Parathyroid adenoma (tissue), 2 donors: ENCODE measurements around the gene S100Z.
"Not testable (repeated sequence)": the region's sequence is repeated elsewhere in the genome, so short reads cannot be mapped to it uniquely, and the experiment has no call there.

Experiments
- H2AFZ ChIP-seq: fragments of 300-600 bp; sonication (generic); one replicate; pipeline ENCODE4 v1.7.0; 2017; ENCODE audit warnings: antibody characterized with exemption, mild to moderate bottlenecking
- H3K27ac ChIP-seq: fragments of 300-600 bp; sonication (generic); one replicate; pipeline ENCODE4 v1.7.0; 2017
- H3K27me3 ChIP-seq: fragments of 300-600 bp; sonication (generic); one replicate; pipeline ENCODE4 v1.7.0; 2017; ENCODE audit warnings: low read length; ENCODE audit not compliant: control insufficient read depth, insufficient read depth
- H3K36me3 ChIP-seq: fragments of 300-600 bp; sonication (generic); one replicate; pipeline ENCODE4 v1.7.0; 2017; ENCODE audit warnings: low read length; ENCODE audit not compliant: control insufficient read depth, insufficient read depth
- H3K4me1 ChIP-seq: fragments of 300-600 bp; sonication (generic); one replicate; pipeline ENCODE4 v1.7.0; 2017; ENCODE audit warnings: control low read depth
- H3K4me2 ChIP-seq: fragments of 300-600 bp; sonication (generic); one replicate; pipeline ENCODE4 v1.7.0; 2017; ENCODE audit warnings: low read length
- H3K4me3 ChIP-seq: fragments of 300-600 bp; sonication (generic); one replicate; pipeline ENCODE4 v1.7.0; 2017; ENCODE audit warnings: low read depth, low read length
- H3K79me2 ChIP-seq: fragments of 300-600 bp; sonication (generic); one replicate; pipeline ENCODE4 v1.7.0; 2017; ENCODE audit warnings: control low read depth
- H3K9ac ChIP-seq: fragments of 300-600 bp; sonication (generic); one replicate; pipeline ENCODE4 v1.7.0; 2017; ENCODE audit warnings: mild to moderate bottlenecking
- H3K9me3 ChIP-seq: fragments of 300-600 bp; sonication (generic); one replicate; pipeline ENCODE4 v1.7.0; 2017; ENCODE audit warnings: low read length; ENCODE audit not compliant: control insufficient read depth
- TF ChIP-seq, protein P1 (sequence below): fragments of 300-600 bp; sonication (generic); IDR thresholded peaks from one replicate; pipeline ENCODE4 v1.7.0; 2017; ENCODE audit warnings: antibody characterized with exemption, mild to moderate bottlenecking
- donor health status: primary hyperparathyroidism.

S100Z gene

DNA sequence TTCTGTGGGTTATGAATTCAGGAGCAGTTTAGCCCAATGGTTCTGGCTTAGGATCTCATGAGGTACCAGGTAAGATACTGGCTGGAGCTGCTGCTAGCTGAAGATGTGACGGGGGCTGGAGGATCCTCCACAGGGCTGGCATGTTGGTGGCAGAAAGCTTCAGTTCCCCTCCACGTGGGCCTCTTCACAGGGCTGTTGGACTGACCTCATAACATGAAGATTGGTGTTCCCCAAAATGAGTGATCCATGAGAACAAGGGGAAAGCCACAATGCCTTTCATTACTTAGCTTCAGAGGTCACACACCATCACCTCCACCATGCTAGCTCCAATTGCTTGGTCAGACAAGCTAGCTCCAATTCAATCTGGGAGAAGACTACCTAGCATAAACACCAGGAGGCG lies 8.5 kb upstream of the S100Z start:
- Histone ChIP-seq H3K4me3 (no peak overlapping the region), H3K4me2 (no peak overlapping the region), H3K79me2 (no peaks in the 10 kb centered on the region), H3K4me1 (no peaks in the 10 kb centered on the region), H2AFZ (no peak overlapping the region), H3K9me3 (no peaks in the 10 kb centered on the region), H3K27me3 (no peaks in the 10 kb centered on the region), H3K36me3 (no peaks in the 10 kb centered on the region), H3K9ac (no peak overlapping the region), H3K27ac (no peak overlapping the region)
- TF ChIP-seq, protein P1, sequence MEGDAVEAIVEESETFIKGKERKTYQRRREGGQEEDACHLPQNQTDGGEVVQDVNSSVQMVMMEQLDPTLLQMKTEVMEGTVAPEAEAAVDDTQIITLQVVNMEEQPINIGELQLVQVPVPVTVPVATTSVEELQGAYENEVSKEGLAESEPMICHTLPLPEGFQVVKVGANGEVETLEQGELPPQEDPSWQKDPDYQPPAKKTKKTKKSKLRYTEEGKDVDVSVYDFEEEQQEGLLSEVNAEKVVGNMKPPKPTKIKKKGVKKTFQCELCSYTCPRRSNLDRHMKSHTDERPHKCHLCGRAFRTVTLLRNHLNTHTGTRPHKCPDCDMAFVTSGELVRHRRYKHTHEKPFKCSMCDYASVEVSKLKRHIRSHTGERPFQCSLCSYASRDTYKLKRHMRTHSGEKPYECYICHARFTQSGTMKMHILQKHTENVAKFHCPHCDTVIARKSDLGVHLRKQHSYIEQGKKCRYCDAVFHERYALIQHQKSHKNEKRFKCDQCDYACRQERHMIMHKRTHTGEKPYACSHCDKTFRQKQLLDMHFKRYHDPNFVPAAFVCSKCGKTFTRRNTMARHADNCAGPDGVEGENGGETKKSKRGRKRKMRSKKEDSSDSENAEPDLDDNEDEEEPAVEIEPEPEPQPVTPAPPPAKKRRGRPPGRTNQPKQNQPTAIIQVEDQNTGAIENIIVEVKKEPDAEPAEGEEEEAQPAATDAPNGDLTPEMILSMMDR: no peak

DNA sequence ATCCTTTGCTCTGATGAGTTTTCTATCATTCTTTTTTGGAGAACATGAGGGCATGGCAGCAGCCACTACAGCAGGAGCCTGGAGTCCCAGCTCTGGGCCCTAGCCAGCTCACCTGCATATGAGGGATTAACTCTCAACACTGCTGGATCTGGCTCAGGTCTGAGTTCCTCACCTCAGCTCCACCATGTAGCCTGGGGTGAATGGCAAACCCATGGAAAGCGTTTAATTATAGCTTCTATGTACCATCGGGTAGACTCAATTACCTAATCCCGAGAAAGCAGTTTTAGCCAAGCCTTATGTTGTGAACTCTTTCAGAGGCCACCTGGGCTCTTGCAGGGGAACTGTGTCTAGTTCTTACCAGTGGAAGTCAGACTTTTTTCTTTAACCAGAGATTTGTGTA lies 3.9 kb upstream of the S100Z start:
- H3K4me3 ChIP-seq: no peak overlapping the region
- H3K27ac ChIP-seq: no peak overlapping the region
- H3K9me3 ChIP-seq: no peaks in the 10 kb centered on the region
- no peaks in the 10 kb centered on the region for H3K79me2 ChIP-seq
- H2AFZ ChIP-seq: no peak overlapping the region
- no peaks in the 10 kb centered on the region for H3K4me1 ChIP-seq
- H3K4me2 ChIP-seq: no peak overlapping the region
- no peak overlapping the region for H3K9ac ChIP-seq
- H3K36me3 ChIP-seq: no peaks in the 10 kb centered on the region
- no peaks in the 10 kb centered on the region for H3K27me3 ChIP-seq
- TF ChIP-seq, protein P1: no peak

DNA sequence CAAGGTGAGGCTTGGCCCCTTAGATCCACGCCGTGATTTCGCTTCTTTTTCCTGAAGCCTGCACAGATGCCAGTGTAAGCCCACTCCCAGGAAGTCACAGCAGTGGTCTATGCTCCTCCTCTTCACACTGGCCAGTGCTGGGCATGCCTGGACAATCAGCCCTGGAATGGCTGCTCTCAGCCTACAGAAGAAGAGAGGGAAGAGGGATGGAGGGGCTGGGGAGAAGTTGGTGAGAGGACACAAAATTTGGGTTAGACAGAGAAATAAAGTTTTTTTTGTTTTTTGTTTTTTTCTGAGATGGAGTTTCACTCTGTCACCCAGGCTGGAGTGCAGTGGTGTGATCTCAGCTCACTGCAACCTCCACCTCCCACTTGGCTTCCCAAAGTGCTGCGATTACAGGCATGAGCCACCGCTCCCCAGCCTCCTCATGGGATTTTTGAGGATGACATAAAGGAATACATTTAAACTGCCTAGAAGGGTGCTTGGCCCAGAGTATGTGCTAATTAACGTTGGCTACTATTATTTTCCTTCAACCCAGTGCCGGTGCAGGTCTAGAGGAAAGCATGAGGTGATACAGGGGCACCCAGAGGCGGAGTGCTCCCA lies 830 bp downstream of the S100Z start:
- Histone ChIP-seq H2AFZ (no peak overlapping the region), H3K36me3 (no peaks in the 10 kb centered on the region), H3K79me2 (no peaks in the 10 kb centered on the region), H3K27ac (no peak overlapping the region), H3K4me3 (no peak overlapping the region), H3K4me1 (no peaks in the 10 kb centered on the region), H3K9me3 (no peaks in the 10 kb centered on the region), H3K27me3 (no peaks in the 10 kb centered on the region), H3K4me2 (no peak overlapping the region), H3K9ac (no peak overlapping the region)
- TF ChIP-seq, protein P1: no peak

DNA sequence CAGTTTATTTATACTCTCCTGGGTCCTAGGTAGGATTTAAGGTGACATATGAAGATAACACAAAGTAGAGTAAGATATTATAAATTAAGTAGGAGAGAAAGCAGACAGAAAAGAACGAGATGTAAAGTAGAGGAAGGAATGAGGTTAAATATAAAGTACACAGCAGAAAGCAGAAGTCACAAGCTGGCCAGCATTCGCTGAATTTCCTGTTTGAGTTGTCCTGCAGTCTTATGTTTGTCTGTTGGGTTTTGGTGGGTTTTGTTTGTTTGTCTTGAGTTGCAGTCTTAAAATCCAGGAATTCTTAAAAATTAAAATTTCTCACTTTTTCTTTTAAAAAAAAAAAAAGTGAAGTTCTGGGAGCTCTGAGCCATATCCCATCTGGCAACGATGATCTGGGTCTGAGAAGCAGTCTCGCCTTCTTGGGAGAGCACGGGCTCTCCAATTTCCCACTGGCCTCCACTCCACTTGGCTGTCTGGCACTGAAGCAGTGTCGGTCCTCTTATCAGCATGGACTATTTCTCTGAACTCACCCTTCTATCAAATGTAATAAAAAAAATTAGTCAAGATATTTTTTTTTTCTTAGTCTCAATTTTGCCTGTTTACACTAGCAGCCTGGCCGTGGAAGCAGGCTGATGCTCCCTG lies 2.0 kb downstream of the S100Z start:
- Histone ChIP-seq H3K9me3 (no peaks in the 10 kb centered on the region), H3K36me3 (no peaks in the 10 kb centered on the region), H3K27me3 (no peaks in the 10 kb centered on the region), H3K4me1 (no peaks in the 10 kb centered on the region), H3K4me3 (no peak overlapping the region), H3K27ac (no peak overlapping the region), H3K79me2 (no peaks in the 10 kb centered on the region), H2AFZ (no peak overlapping the region), H3K9ac (no peak overlapping the region), H3K4me2 (no peak overlapping the region)
- TF ChIP-seq, protein P1: no peak

DNA sequence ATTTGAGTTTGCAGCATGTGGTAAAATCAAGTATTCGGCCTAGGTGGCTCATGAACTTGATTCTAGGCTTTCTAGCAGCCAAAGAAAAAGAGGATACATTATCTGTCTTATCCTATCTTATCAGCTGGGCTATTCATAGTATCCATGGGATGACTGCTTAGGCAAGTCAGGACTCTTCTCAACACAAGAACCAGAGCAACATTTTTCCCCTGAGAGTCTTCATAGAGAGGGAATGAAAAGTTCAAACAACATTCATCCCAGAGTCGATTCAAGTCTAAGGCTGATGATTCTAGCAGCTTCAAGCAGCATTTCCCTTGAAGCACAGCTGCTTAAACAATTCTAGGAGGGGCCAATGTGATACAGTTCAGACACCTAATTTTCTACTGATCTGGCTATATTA lies 3.0 kb downstream of the S100Z start:
- H3K79me2 ChIP-seq: no peaks in the 10 kb centered on the region
- TF ChIP-seq, protein P1: no peak
- no peaks in the 10 kb centered on the region for H3K9me3 ChIP-seq
- no peak overlapping the region for H3K9ac ChIP-seq
- H3K36me3 ChIP-seq: no peaks in the 10 kb centered on the region
- H3K4me3 ChIP-seq: no peak overlapping the region
- no peak overlapping the region for H2AFZ ChIP-seq
- H3K27me3 ChIP-seq: no peaks in the 10 kb centered on the region
- no peak overlapping the region for H3K27ac ChIP-seq
- H3K4me1 ChIP-seq: no peaks in the 10 kb centered on the region
- H3K4me2 ChIP-seq: no peak overlapping the region

DNA sequence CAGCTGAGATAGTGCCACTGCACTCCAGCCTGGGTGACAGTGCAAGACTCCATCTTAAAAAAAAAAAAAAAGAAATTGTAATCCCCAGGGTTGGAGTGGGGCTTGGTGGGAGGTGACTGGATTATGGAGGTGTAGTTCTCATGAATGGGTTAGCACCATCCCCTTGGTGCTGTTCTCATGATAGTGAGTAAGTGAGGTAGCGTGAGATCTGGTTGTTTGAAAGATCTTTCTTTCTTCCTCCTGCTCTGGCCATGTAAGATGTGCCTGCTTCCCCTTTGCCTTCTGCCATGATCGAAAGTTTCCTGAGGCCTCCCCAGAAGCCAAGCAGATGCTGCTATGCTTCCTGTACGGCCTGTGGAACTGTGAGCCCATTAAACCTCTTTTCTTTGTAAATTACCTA lies 3.9 kb downstream of the S100Z start:
- not testable (repeated sequence) for H3K9ac ChIP-seq, H3K9me3 ChIP-seq, H3K27ac ChIP-seq, H3K4me3 ChIP-seq, H2AFZ ChIP-seq, H3K36me3 ChIP-seq, H3K27me3 ChIP-seq, H3K4me1 ChIP-seq, H3K4me2 ChIP-seq, H3K79me2 ChIP-seq
